GM23338 (cell line): Measurements from ENCODE around the gene RPL22. TPM values are rescaled to one million over a fixed set of nuclear protein-coding genes. Genes with fewer than 3 reads are reported as not detected.

Experiments
- ATAC-seq: fragments of 200-7000 bp; cut with Tn5 transposase; 3 replicates; pipeline ENCODE4 v1.9.1; 2020
- DNase-seq: peaks from one replicate; pipeline ENCODE4 v3.0.0-alpha.2; 2015; ENCODE audit warnings: low spot score
- H2AFZ ChIP-seq: fragments of 200-600 bp; sonication (generic); 2 replicates; pipeline ENCODE4 v1.8.0; 2016; ENCODE audit warnings: antibody characterized with exemption, mild to moderate bottlenecking, moderate library complexity
- H3F3A ChIP-seq: fragments of 200-600 bp; sonication (generic); replicated peaks from 2 replicates; pipeline ENCODE4 v1.8.0; 2017; ENCODE audit warnings: antibody characterized with exemption, mixed run types, low read depth
- H3K27ac ChIP-seq: fragments of 200-600 bp; sonication (generic); 2 replicates; pipeline ENCODE4 v1.6.1; 2016; ENCODE audit warnings: low read depth
- H3K27me3 ChIP-seq: fragments of 200-600 bp; sonication (generic); 2 replicates; pipeline ENCODE4 v1.8.0; 2016; ENCODE audit warnings: mild to moderate bottlenecking, mixed run types, moderate library complexity; ENCODE audit not compliant: insufficient read depth
- H3K36me3 ChIP-seq: fragments of 200-600 bp; sonication (generic); 2 replicates; pipeline ENCODE4 v1.8.0; 2016; ENCODE audit warnings: mild to moderate bottlenecking; ENCODE audit not compliant: insufficient read depth
- H3K4me1 ChIP-seq: fragments of 200-600 bp; sonication (generic); 2 replicates; pipeline ENCODE4 v1.8.0; 2016; ENCODE audit warnings: mild to moderate bottlenecking, moderate library complexity; ENCODE audit not compliant: insufficient read depth
- H3K4me2 ChIP-seq: fragments of 200-600 bp; sonication (generic); 2 replicates; pipeline ENCODE4 v1.7.1; 2017; ENCODE audit warnings: mixed run types
- H3K4me3 ChIP-seq: fragments of 200-600 bp; sonication (generic); 2 replicates; pipeline ENCODE4 v1.6.1; 2016; ENCODE audit warnings: mixed run types
- H3K79me2 ChIP-seq: fragments of 200-600 bp; sonication (generic); replicated peaks from 2 replicates; pipeline ENCODE4 v1.8.0; 2017; ENCODE audit warnings: mild to moderate bottlenecking; ENCODE audit not compliant: insufficient read depth
- H3K9me2 ChIP-seq: fragments of 200-600 bp; sonication (generic); 2 replicates; pipeline ENCODE4 v1.8.0; 2017; ENCODE audit not compliant: insufficient read depth
- H4K20me1 ChIP-seq: fragments of 200-600 bp; sonication (generic); replicated peaks from 2 replicates; pipeline ENCODE4 v1.8.0; 2017; ENCODE audit warnings: mild to moderate bottlenecking; ENCODE audit not compliant: insufficient read depth
- H3K27ac Mint-ChIP-seq: 2 replicates; pipeline ENCODE4 v1.8.0; 2020; ENCODE audit warnings: inconsistent platforms, mild to moderate bottlenecking, moderate library complexity, mixed read lengths
- H3K27me3 Mint-ChIP-seq: 3 replicates; pipeline ENCODE4 v1.8.0; 2022; ENCODE audit warnings: low read depth, mild to moderate bottlenecking, moderate library complexity, mixed read lengths, inconsistent platforms; ENCODE audit not compliant: insufficient read depth, poor library complexity
- H3K36me3 Mint-ChIP-seq: 3 replicates; pipeline ENCODE4 v1.8.0; 2021; ENCODE audit warnings: low read depth, mild to moderate bottlenecking, inconsistent platforms, moderate library complexity, mixed read lengths
- H3K4me1 Mint-ChIP-seq: 3 replicates; pipeline ENCODE4 v1.8.0; 2020; ENCODE audit warnings: mild to moderate bottlenecking, inconsistent platforms, mixed read lengths
- H3K4me3 Mint-ChIP-seq: 3 replicates; pipeline ENCODE4 v1.8.0; 2021; ENCODE audit warnings: moderate library complexity, mild to moderate bottlenecking, inconsistent platforms, mixed read lengths
- H3K9me3 Mint-ChIP-seq: 3 replicates; pipeline ENCODE4 v1.8.0; 2020; ENCODE audit warnings: moderate library complexity, mild to moderate bottlenecking, inconsistent platforms, mixed read lengths
- CREB1 ChIP-seq: fragments of 250-450 bp; sonication (Bioruptor Pico); IDR thresholded peaks from 2 replicates; pipeline ENCODE4 v1.5.0; 2020; ENCODE audit warnings: low read depth, mild to moderate bottlenecking, moderate library complexity
- CTCF ChIP-seq, 2 experiments: fragments of 200-600 bp in 1 of 2; sonication (generic) in 1 of 2; conservative IDR thresholded peaks; 2 replicates each; pipeline versions ENCODE4 v1.5.1 to v1.6.1; 2016 to 2017; ENCODE audit warnings: antibody characterized with exemption in 2 of 2, low read depth in 2 of 2, mild to moderate bottlenecking in 2 of 2, moderate library complexity in 1 of 2
- ETS1 ChIP-seq: IDR thresholded peaks from 2 replicates; pipeline ENCODE4 v1.6.1; 2016; ENCODE audit warnings: antibody characterized with exemption
- EZH2 ChIP-seq: fragments of 200-600 bp; sonication (generic); IDR thresholded peaks from one replicate; pipeline ENCODE4 v1.8.0; 2017; ENCODE audit warnings: antibody characterized with exemption, mild to moderate bottlenecking, low read depth; ENCODE audit not compliant: unreplicated experiment
- EZH2phosphoT487 ChIP-seq: fragments of 200-600 bp; sonication (generic); IDR thresholded peaks from one replicate; pipeline ENCODE4 v1.8.1; 2018; ENCODE audit warnings: antibody characterized with exemption; ENCODE audit not compliant: unreplicated experiment
- JUNB ChIP-seq: IDR thresholded peaks from one replicate; pipeline ENCODE4 v1.6.1; 2016; ENCODE audit warnings: antibody characterized with exemption; ENCODE audit not compliant: unreplicated experiment
- NANOG ChIP-seq: IDR thresholded peaks from 2 replicates; pipeline ENCODE4 v1.6.1; 2016; ENCODE audit warnings: antibody characterized with exemption, borderline replicate concordance
- POLR2AphosphoS5 ChIP-seq: IDR thresholded peaks from 2 replicates; pipeline ENCODE4 v1.6.1; 2016; ENCODE audit warnings: antibody characterized with exemption, low read depth
- STAT1 ChIP-seq: IDR thresholded peaks from one replicate; pipeline ENCODE4 v1.6.1; 2016; ENCODE audit warnings: antibody characterized with exemption; ENCODE audit not compliant: unreplicated experiment
- ZNF114 ChIP-seq: fragments of 250-450 bp; sonication (Bioruptor Pico); IDR thresholded peaks from 2 replicates; pipeline ENCODE4 v1.5.0; 2020; ENCODE audit warnings: mild to moderate bottlenecking, moderate library complexity
- ZNF331 ChIP-seq: fragments of 250-450 bp; sonication (Bioruptor Pico); IDR thresholded peaks from 2 replicates; pipeline ENCODE4 v1.5.0; 2020; ENCODE audit warnings: low read depth, mild to moderate bottlenecking, moderate library complexity
- polyA plus RNA-seq: library from polyadenylated mRNA; unstranded; fragments of >200 nt; fragmentation: Nextera tagmentation; extraction: Ambion mirVana; gene quantifications from 2 replicates; pipeline ENCODE4 v1.2.1, GENCODE V29; 2016
- total RNA-seq: library from RNA; depleted of rRNA; stranded (reverse); fragments of >200 nt; shearing (Covaris generic); gene quantifications from 2 replicates; pipeline ENCODE4 v1.2.3, GENCODE V29; 2014
- TF ChIP-seq, protein P1 (sequence below): IDR thresholded peaks from one replicate; pipeline ENCODE4 v1.6.1; 2018; ENCODE audit warnings: antibody characterized with exemption; ENCODE audit not compliant: unreplicated experiment

The RPL22 gene
- total and polyA plus RNA-seq, 2 experiments from 2014 or later = 145 to 818 TPM

DNA sequence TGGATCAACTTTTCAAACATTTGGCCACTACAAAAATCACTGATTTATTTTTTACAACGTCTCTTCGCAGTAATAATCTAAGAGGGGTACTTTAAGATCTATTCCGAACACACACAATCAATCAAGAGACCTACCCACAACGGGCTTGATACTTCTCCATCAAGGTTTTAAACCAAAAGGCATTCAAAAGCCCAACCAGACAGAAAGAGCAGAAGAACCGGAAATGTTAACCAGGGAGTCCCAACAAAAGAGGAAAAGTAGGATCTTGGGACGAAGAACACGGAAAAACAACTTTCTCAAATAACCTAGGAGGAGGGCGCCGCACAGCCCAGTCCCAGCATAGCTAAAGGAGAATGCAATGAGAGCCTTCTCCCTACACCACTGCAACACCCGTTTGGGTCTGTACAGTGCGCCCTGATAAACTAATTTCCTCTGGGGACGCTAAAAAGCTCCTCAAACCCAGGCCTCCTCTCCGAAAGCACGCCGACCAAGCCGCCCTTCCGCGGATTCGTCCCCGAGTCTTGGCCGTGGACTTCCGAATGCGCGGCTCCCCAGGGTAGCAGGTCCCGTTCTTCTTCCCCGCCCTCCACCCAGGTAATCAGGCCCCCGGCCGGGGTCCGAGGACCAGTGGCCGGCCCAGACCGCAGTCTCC lies 623 bp downstream of the RPL22 start (continued):
- no peak for TF ChIP-seq ETS1
- TF ChIP-seq EZH2phosphoT487 = no peak

GRCh38 chr1:6197746-6198427 lies 1.5 kb downstream of the RPL22 start:
- H3K27me3 Mint-ChIP-seq = peaks cover 13% of the 10 kb centered on the region
- Histone ChIP-seq H4K20me1 (peaks cover 52% of the 10 kb centered on the region), H3K36me3 (peaks cover 50% of the 10 kb centered on the region), H3K4me2 (peak overlapping the region; percentile 98), H3K79me2 (peaks cover 65% of the 10 kb centered on the region), H3K27ac (peak overlapping the region; percentile 73), H3K27me3 (no peaks in the 10 kb centered on the region), H3K4me3 (peak overlapping the region; percentile 89), H3K9me2 (no peaks in the 10 kb centered on the region), H2AFZ (no peak overlapping the region), H3K4me1 (peaks cover 24% of the 10 kb centered on the region), H3F3A (peaks cover 37% of the 10 kb centered on the region)
- DNase-seq = no peak
- peak overlapping the region; percentile 90 for H3K27ac Mint-ChIP-seq
- ATAC-seq = no peak
- no peaks in the 10 kb centered on the region for H3K9me3 Mint-ChIP-seq
- peak overlapping the region; percentile 88 for H3K4me3 Mint-ChIP-seq
- peaks cover 34% of the 10 kb centered on the region for H3K4me1 Mint-ChIP-seq
- H3K36me3 Mint-ChIP-seq = peaks cover 57% of the 10 kb centered on the region
- TF ChIP-seq, protein P1, sequence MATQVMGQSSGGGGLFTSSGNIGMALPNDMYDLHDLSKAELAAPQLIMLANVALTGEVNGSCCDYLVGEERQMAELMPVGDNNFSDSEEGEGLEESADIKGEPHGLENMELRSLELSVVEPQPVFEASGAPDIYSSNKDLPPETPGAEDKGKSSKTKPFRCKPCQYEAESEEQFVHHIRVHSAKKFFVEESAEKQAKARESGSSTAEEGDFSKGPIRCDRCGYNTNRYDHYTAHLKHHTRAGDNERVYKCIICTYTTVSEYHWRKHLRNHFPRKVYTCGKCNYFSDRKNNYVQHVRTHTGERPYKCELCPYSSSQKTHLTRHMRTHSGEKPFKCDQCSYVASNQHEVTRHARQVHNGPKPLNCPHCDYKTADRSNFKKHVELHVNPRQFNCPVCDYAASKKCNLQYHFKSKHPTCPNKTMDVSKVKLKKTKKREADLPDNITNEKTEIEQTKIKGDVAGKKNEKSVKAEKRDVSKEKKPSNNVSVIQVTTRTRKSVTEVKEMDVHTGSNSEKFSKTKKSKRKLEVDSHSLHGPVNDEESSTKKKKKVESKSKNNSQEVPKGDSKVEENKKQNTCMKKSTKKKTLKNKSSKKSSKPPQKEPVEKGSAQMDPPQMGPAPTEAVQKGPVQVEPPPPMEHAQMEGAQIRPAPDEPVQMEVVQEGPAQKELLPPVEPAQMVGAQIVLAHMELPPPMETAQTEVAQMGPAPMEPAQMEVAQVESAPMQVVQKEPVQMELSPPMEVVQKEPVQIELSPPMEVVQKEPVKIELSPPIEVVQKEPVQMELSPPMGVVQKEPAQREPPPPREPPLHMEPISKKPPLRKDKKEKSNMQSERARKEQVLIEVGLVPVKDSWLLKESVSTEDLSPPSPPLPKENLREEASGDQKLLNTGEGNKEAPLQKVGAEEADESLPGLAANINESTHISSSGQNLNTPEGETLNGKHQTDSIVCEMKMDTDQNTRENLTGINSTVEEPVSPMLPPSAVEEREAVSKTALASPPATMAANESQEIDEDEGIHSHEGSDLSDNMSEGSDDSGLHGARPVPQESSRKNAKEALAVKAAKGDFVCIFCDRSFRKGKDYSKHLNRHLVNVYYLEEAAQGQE = no peak
- TF ChIP-seq JUNB (no peak), CTCF (conservative IDR thresholded peaks at IDR 0.05; ENCODE audit: low read depth in 2 of 2) (no peak), POLR2AphosphoS5 (no peak), ZNF114 (no peak), EZH2phosphoT487 (no peak), ZNF331 (CRISPR knock-in tag) (no peak), CREB1 (CRISPR knock-in tag) (no peak), NANOG (no peak), ETS1 (no peak), STAT1 (no peak), EZH2 (no peak)
